ENCODE results near the gene SUCLG1.

GRCh38 chr2:84375020-84375419, 84.1 kb downstream of the SUCLG1 start:
- TF ChIP-seq POLR2A (IDR thresholded peaks at IDR 0.05; ENCODE audit: low read depth, low read length) (no peak), TAF1 (IDR thresholded peaks at IDR 0.05; ENCODE audit: low read depth, low read length) (no peak), POLR2AphosphoS5 (IDR thresholded peaks at IDR 0.05; ENCODE audit: low read depth, low read length) (no peak), PAX5 (IDR thresholded peaks at IDR 0.05; ENCODE audit: insufficient read depth, low read length, severe bottlenecking) (no peak), POU2F2 (IDR thresholded peaks at IDR 0.05; ENCODE audit: low read depth, low read length) (no peak)

All from GM12891 (cell line).